D721Med (cell line): Measurements from ENCODE around the gene RNF220.

Source experiments
- DNase-seq: peaks from one replicate; pipeline ENCODE4 v3.0.0; 2011; ENCODE audit warnings: low spot score; ENCODE audit not compliant: insufficient read length
- FAIRE-seq: peaks from 2 replicates; lab custom pipeline; 2011; peaks lifted over from hg19 to GRCh38; lab: Jason Lieb, UNC
- TF ChIP-seq, protein P1 (sequence below): IDR thresholded peaks from 2 replicates; pipeline ENCODE4 v1.5.1; 2012; ENCODE audit warnings: mild to moderate bottlenecking, control low read depth; ENCODE audit not compliant: insufficient read depth; ENCODE audit errors: missing control alignments

RNF220 gene

DNA sequence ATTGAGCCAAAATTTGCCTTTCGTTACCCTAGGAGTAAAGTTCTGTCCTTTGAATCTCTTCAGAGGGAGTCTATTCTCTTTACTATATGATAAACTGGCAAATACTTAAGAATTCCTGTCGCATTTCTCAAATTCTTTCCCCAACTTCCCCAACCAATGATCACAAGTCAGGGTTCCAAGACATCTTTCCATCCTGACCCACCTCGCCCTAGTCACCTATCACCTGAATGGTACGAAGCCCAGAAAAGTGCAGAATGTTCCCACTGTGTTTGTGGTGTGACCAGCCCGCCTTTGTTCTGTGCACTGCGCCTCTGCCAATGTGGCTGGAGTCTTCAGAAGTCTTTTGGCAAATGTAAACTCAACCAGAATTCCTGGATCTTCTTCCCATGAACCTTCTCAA lies 132.5 kb downstream of the RNF220 start:
- DNase-seq (no peak), FAIRE-seq (no peak)
- TF ChIP-seq, protein P1, sequence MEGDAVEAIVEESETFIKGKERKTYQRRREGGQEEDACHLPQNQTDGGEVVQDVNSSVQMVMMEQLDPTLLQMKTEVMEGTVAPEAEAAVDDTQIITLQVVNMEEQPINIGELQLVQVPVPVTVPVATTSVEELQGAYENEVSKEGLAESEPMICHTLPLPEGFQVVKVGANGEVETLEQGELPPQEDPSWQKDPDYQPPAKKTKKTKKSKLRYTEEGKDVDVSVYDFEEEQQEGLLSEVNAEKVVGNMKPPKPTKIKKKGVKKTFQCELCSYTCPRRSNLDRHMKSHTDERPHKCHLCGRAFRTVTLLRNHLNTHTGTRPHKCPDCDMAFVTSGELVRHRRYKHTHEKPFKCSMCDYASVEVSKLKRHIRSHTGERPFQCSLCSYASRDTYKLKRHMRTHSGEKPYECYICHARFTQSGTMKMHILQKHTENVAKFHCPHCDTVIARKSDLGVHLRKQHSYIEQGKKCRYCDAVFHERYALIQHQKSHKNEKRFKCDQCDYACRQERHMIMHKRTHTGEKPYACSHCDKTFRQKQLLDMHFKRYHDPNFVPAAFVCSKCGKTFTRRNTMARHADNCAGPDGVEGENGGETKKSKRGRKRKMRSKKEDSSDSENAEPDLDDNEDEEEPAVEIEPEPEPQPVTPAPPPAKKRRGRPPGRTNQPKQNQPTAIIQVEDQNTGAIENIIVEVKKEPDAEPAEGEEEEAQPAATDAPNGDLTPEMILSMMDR: no peak

DNA sequence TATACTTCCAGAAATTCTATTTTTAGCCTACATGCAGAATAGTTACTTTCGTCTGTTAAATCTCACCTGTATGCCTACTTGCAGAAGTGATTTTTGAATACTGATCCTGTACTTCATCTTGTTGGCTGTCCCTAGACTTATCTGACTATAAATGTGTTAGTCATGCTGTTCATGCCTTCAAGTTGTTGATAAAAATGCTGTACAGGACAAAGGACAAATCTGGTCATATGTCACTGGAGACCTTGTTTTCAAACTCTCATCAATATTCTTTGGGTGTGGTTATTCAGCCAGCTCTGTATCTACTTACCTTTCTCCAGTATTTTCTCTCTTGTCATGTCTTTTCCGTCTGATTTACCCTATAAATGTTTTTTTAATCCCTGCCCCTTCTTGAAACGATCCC lies 132.9 kb downstream of the RNF220 start:
- TF ChIP-seq, protein P1: no peak
- DNase-seq: no peak
- FAIRE-seq: no peak

DNA sequence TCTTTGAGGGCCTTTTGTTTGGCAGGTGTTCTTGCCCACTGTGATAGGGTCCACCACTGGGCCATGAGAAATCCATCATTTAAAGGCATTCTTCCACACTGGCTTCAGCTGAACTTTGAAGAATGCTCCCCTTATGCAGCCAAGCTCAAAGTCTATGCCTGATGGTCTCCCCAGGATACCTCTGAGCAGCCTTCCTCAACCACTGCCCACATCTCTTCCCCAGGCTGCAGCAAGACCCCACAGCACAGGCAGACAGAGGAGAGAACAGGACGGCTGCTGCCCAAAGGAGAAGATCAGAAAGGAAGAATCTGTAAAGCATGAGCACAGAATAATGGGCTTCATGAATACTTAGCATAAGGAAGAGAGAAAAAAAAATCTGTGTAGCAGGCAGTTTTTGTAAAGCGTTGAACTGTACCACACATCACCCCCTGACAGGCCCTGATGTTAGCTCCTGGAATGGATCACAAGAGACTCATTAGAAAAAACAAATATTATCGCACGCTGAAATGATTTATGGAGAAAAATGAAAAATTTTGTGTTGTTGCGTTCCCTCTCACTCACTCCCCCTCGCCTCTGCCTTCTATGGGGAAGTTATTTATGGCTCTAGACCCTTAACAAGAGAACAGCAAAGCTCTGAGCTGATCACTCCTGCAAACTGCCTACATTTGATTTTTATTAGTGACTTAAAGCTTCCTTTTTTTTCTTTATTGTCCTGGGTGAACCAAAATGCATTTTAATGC lies 135.1 kb downstream of the RNF220 start:
- no peak for FAIRE-seq
- TF ChIP-seq, protein P1: no peak

DNA sequence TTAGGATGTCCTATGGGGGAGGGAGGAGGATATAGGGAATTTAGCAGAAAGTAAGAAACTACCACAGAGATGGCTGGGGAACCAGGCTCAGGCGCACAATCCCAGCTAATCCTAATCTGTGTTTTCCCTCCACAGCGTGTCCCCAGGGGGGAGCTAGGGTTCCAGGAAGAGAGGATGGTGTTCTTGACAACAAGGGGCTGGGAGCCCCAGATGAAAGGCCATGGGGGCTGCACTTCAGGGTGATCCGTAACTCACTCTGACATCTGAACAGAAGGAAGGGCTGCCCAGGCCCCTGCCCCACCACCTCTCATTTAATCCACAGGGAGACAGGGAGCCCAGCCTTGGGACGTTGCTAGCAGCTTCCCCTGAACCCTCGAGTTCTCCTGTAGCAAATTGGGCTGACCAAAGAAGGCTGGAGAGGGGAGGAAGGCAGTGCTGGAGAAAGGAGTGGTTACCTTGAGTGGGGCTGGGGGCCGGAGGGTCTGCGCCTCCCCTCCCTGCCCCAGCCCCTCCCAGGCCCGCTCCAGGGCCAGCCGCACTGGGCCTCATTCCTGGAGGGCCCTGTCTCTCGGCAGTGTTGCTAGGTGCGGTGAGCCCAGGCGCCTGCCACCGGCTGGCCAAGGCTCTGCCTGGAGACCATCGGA lies 137.5 kb downstream of the RNF220 start:
- DNase-seq (peak; percentile 54), FAIRE-seq (no peak)
- TF ChIP-seq, protein P1: no peak

More for the DNA sequence above, 135.1 kb downstream of the RNF220 start:
- no peak for DNase-seq

DNA sequence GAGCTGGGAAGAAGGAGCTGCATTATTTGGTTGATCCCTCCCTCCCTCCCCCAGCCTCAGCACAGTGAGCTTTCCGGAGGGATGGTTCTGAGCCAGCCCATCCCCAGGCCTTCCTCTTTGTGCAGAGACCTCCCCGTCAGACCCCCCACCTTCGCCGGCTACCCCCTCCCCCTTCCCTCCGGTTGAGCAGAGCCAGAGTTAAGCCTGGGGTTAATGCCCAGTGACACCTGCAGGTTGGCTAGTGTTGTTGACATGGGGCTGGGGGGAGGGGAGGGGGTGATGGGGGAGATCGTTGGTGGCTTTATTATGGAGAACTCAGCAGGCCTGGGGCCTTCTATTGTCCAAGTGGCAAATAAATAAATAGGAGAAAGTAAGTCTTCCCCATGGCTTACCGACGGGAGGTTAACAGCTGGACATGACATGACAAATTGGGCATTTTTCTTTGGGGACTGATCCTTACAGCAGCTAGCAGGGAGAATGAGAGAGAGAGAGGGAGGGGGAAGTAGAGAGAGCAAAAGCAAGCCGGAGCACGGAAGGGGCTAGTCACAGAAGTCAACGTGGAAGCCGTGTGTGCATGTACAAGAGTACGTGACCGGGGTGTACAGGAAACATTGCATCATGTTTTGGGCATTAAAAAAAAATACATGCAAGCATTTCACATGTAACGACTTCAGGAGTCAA lies 138.1 kb downstream of the RNF220 start:
- TF ChIP-seq, protein P1: no peak
- FAIRE-seq: no peak
- peak; percentile 74 for DNase-seq

DNA sequence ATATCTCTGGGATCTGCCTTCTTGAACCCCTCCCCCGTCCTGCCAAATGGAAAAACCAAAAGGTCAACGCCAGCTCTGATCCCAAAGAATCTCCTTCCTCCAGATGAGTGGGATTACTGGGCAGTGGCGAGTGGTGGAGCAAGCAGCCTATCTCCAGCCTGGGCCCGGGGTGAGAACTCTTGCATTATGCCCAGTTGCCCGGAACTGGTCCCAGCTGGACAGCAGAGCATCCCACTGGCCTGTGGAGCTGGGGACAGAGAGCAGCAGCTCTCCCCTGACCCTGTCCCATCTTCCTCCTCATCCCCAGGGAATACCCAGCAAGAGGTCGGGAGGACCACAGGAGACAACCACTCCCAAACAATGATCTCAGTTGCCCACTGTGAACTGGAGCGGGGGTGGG lies 138.7 kb downstream of the RNF220 start:
- TF ChIP-seq, protein P1: no peak
- DNase-seq (no peak), FAIRE-seq (no peak)

DNA sequence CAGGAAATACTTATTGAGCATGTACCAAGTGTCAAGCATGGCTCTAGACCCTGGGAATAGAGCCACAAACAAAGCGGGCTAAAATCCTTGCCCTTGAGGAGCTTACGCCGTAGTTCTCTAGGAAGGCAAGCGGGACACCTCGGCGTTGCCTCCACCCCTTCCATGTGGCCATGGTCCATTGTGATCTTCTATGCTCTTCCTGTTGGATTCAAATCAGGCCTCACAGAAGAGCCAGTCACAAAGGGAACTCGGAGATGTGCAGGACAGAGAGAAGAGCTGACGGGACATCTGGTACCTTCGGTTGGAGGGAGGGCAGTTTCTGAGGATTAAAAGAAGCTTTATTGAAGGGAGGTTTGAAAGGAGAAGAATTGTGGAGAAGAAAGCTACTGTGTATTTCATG lies 139.9 kb downstream of the RNF220 start:
- DNase-seq (no peak), FAIRE-seq (no peak)
- TF ChIP-seq, protein P1: no peak
